Osteoblast (primary cell): ENCODE results near the gene IGDCC3. TPM values are rescaled to one million over a fixed set of nuclear protein-coding genes. Genes with fewer than 3 reads are reported as not detected.

Source experiments
- DNase-seq: peaks from one replicate; pipeline ENCODE4 v3.0.0; 2011; ENCODE audit warnings: low spot score, mixed read lengths; ENCODE audit not compliant: insufficient read length; ENCODE audit errors: missing footprints
- H2AFZ ChIP-seq: 2 replicates; pipeline ENCODE4 v1.6.0; 2011; ENCODE audit warnings: mild to moderate bottlenecking, low read length
- H3K27ac ChIP-seq: 2 replicates; pipeline ENCODE4 v1.5.1; 2011; ENCODE audit warnings: mild to moderate bottlenecking, low read depth, low read length, moderate library complexity
- H3K27me3 ChIP-seq: 2 replicates; pipeline ENCODE4 v1.6.0; 2012; ENCODE audit warnings: mild to moderate bottlenecking, control low read depth, inconsistent platforms, low read length, moderate library complexity; ENCODE audit not compliant: insufficient read depth
- H3K36me3 ChIP-seq: 2 replicates; pipeline ENCODE4 v1.5.1; 2011; ENCODE audit warnings: mild to moderate bottlenecking, low read length, control low read depth, moderate library complexity; ENCODE audit not compliant: insufficient read depth
- H3K4me1 ChIP-seq: 2 replicates; pipeline ENCODE4 v1.5.1; 2011; ENCODE audit warnings: mild to moderate bottlenecking, low read length, control low read depth, moderate library complexity; ENCODE audit not compliant: insufficient read depth
- H3K4me2 ChIP-seq: 2 replicates; pipeline ENCODE4 v1.6.0; 2011; ENCODE audit warnings: mild to moderate bottlenecking, low read length; ENCODE audit not compliant: insufficient read depth
- H3K4me3 ChIP-seq: fragments of 200-600 bp; sonication (generic); 3 replicates; pipeline ENCODE4 v1.5.1; 2012; ENCODE audit warnings: mild to moderate bottlenecking, low read length, inconsistent platforms; ENCODE audit not compliant: insufficient read depth
- H3K79me2 ChIP-seq: 2 replicates; pipeline ENCODE4 v1.6.0; 2012; ENCODE audit warnings: mild to moderate bottlenecking, low read length, control low read depth, inconsistent platforms; ENCODE audit not compliant: insufficient read depth
- H3K9me3 ChIP-seq: 2 replicates; pipeline ENCODE4 v1.5.1; 2011; ENCODE audit warnings: low read depth, low read length, control low read depth
- H4K20me1 ChIP-seq: 2 replicates; pipeline ENCODE4 v1.6.0; 2012; ENCODE audit warnings: mild to moderate bottlenecking, low read length, control low read depth; ENCODE audit not compliant: insufficient read depth
- total RNA-seq: library from RNA; depleted of rRNA; stranded (reverse); fragments of >200 nt; gene quantifications from 2 replicates; pipeline ENCODE4 v1.2.3, GENCODE V29; 2012
- TF ChIP-seq, protein P1 (sequence below): IDR thresholded peaks from 2 replicates; pipeline ENCODE4 v1.5.1; 2011; ENCODE audit warnings: mild to moderate bottlenecking, low read depth, low read length, moderate library complexity; ENCODE audit errors: extremely low read depth

Gene IGDCC3
- total RNA-seq, 1 donor = not detected

DNA sequence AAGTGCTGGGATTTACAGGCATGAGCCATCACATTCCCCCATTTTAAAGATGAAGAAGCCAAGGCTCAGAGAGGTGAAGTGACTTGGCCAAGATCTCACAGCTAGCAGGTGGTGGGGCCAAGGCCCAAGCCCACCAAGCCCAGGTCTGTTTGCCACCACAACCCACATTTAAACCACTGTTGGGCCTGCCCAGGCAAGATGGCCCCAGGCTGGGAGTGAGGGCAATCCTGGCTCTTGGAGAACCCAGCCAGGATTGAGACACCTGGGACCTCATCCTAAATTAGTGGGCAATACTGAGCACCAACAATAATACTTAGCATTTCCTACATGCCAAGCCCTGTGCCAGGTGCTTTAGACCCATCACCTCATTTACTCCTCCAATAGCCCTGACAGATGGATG lies 6.9 kb downstream of the IGDCC3 start:
- H2AFZ ChIP-seq = no peak overlapping the region
- H3K36me3 ChIP-seq = no peaks in the 10 kb centered on the region
- TF ChIP-seq, protein P1, sequence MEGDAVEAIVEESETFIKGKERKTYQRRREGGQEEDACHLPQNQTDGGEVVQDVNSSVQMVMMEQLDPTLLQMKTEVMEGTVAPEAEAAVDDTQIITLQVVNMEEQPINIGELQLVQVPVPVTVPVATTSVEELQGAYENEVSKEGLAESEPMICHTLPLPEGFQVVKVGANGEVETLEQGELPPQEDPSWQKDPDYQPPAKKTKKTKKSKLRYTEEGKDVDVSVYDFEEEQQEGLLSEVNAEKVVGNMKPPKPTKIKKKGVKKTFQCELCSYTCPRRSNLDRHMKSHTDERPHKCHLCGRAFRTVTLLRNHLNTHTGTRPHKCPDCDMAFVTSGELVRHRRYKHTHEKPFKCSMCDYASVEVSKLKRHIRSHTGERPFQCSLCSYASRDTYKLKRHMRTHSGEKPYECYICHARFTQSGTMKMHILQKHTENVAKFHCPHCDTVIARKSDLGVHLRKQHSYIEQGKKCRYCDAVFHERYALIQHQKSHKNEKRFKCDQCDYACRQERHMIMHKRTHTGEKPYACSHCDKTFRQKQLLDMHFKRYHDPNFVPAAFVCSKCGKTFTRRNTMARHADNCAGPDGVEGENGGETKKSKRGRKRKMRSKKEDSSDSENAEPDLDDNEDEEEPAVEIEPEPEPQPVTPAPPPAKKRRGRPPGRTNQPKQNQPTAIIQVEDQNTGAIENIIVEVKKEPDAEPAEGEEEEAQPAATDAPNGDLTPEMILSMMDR = no peak
- peaks cover 29% of the 10 kb centered on the region for H3K27me3 ChIP-seq
- no peak overlapping the region for H3K4me3 ChIP-seq
- no peaks in the 10 kb centered on the region for H3K79me2 ChIP-seq
- H3K9me3 ChIP-seq = no peaks in the 10 kb centered on the region
- H4K20me1 ChIP-seq = no peaks in the 10 kb centered on the region
- DNase-seq = peak; percentile 1
- no peaks in the 10 kb centered on the region for H3K4me1 ChIP-seq
- no peak overlapping the region for H3K27ac ChIP-seq
- no peak overlapping the region for H3K4me2 ChIP-seq

DNA sequence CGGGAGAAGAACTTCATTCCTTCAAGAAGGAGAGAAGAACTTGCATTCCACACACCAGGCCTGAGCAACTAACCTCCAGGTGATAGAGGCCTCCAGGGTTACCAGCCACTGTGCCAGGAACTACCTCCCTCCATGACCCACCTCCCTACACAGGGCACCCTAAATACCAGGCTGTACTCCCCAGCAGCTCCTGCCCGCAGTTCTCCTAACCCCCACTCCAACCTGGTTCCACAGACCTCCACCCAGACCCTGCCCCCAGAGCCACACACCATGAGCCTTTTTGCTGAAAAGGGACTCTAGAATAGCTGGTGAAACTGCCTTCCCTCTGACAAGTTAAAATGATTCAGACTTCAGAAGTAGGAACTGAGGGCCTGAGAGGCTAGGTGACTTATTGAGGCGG lies 8.2 kb downstream of the IGDCC3 start:
- Histone ChIP-seq H3K36me3 (no peaks in the 10 kb centered on the region), H3K4me3 (no peak overlapping the region), H3K79me2 (no peaks in the 10 kb centered on the region), H3K27me3 (peaks cover 22% of the 10 kb centered on the region), H4K20me1 (no peaks in the 10 kb centered on the region), H3K27ac (no peak overlapping the region), H3K4me1 (no peaks in the 10 kb centered on the region), H2AFZ (no peak overlapping the region), H3K9me3 (no peaks in the 10 kb centered on the region), H3K4me2 (no peak overlapping the region)
- TF ChIP-seq, protein P1 = no peak
- peak; percentile 77 for DNase-seq

DNA sequence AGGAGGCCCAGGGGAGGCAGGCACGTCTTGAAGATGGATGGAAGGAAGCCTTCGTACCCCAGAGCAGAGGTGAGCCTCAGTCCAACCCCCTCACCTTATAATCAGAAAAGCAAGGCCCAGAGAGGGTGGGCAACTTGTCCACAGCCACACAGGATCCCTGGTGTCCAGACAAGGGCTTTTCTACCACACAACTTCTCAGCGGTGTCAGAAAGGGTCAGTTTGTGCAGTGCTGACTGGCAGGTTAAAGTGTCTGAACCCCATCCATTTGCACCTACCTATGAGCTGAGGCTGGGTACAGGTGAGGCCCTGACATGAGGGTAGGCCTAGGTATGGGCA lies 8.6 kb downstream of the IGDCC3 start:
- Histone ChIP-seq H3K4me3 (no peak overlapping the region), H3K9me3 (no peaks in the 10 kb centered on the region), H3K4me1 (no peaks in the 10 kb centered on the region), H3K4me2 (no peak overlapping the region), H3K27me3 (peaks cover 22% of the 10 kb centered on the region), H3K36me3 (no peaks in the 10 kb centered on the region), H3K79me2 (no peaks in the 10 kb centered on the region), H2AFZ (no peak overlapping the region), H4K20me1 (no peaks in the 10 kb centered on the region), H3K27ac (no peak overlapping the region)
- DNase-seq = peak; percentile 30
- TF ChIP-seq, protein P1 = no peak

DNA sequence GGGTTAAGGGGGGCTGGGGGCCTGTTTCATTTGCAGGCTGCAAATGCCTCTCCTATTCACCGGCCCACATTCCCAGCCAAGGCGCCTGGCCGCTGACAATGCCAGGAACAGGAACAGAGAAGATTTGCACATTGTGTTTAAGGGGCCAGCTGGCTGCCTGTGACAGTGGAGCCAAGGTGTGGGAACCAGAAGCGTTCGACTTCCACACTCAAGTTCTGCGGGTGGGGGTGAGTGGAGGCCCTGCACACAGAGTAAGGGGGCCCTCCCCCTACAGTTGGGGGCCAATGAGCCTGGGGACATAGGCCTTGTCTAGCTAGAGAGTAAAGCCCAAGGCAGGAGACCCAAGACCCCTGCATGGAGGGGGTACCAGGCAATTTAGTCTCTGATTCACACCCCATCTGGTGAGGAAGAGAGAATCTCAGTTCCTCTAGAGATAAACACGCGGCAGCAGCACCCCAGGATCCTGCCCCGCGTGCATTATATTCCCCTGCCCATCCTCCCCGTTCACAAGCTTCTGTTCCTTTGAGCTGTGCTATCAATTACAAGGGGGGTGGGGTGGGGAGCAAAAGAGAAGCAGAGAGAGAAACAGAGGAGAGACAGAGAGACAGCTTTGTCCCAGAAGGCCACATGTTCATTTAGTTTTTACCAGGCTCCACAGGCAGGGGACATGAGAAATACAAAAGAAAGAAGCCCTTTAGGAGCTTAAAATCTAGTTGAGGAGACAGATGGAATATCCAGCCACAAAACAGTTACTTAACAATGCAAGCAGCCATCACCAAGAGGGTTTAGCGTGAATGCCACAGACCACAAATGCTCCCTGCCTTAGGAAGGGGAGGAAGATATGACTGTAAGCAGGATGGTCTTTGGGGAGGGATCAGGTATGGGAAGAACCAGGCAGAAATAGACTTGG lies 9.2 kb downstream of the IGDCC3 start:
- no peak overlapping the region for H3K4me3 ChIP-seq
- no peaks in the 10 kb centered on the region for H3K79me2 ChIP-seq
- H3K27me3 ChIP-seq = peaks cover 24% of the 10 kb centered on the region
- no peak overlapping the region for H3K4me2 ChIP-seq
- H3K4me1 ChIP-seq = no peaks in the 10 kb centered on the region
- H3K27ac ChIP-seq = no peak overlapping the region
- no peaks in the 10 kb centered on the region for H3K9me3 ChIP-seq
- peak; percentile 45 for DNase-seq
- H4K20me1 ChIP-seq = no peaks in the 10 kb centered on the region
- H3K36me3 ChIP-seq = no peaks in the 10 kb centered on the region
- TF ChIP-seq, protein P1 = no peak
- no peak overlapping the region for H2AFZ ChIP-seq
